HCEC 1CT (cell line): Measurements from ENCODE around the gene JPH2.

Experiments used
- DNase-seq: peaks from one replicate; pipeline ENCODE4 v3.0.0-alpha.2; 2017

The JPH2 gene

DNA sequence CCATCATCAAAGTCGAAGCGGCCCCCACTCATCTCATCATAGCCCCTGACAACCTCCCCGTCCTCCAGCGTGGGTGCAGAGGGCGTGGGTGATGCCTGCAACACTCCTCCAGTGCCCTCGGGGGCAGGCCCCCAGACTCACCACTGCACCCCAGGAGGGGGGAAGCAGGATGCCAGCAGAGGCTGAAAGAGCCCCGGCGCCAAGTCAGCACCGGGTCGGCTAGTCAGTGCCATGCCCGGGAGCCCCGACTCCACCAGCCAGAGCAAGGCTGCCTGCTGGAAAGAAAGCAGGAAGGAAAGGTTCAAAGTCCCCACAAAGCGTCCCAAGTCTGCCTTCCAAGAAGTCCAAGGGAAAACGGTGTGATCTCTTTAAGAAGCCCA, 324 bp downstream of the JPH2 start:
- no peak for DNase-seq

DNA sequence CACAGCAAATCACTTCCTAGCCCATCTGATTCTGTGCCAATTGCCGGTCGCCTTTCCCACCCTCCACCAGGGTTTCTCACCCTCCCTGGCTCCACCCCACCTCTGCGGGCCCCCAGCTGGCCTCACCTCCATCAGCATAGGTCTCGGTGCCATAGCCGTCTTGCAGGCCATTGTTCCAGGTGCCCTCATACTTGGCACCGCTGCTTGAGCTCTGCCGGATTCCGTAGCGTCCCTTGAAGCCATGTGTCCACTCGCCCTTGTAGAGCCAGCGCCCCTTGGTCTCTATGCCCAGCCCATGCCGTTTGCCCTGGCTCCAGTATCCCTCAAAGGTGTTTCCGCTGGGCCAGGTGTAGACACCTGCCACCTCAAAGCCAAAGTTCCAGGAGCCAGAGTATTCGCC, 787 bp downstream of the JPH2 start:
- DNase-seq, result no peak

DNA sequence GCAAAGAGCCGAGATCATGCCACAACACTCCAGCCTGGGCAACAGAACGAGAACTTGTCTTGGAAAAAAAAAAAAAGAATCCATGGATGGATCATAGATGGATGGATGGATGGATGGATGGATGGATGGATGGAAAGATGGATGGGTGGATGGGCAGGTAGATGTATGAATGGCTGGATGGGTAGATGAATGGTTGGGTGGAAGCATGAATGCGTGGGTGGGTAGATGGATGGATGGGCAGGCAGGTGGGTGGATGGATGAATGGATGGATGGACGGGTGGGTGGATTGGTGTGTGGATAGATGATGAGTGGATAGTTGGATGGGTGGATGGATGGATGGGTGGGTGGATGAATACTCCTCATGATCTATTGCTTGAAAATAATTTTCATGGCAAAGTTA, 1.4 kb downstream of the JPH2 start:
- DNase-seq, result no peak

DNA sequence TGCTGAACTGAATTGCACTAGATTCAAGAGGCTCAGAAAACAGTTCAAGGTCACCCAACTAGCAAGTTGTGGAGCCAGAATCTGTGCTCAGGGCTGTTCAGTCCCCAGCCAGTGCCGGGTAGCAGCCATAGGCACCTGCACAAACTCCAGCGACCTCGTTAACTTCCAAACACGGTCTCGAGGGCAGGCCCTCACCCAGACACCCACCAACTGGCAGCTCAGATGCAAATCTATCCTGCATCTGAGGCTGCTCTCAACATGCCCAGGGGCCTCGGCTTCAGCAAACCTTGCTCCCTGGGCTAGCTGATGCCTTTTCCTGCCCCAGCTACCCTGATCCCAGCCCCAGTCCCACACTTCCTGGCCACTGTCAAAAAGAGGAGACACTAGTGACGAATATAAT, 3.7 kb downstream of the JPH2 start:
- no peak for DNase-seq

DNA sequence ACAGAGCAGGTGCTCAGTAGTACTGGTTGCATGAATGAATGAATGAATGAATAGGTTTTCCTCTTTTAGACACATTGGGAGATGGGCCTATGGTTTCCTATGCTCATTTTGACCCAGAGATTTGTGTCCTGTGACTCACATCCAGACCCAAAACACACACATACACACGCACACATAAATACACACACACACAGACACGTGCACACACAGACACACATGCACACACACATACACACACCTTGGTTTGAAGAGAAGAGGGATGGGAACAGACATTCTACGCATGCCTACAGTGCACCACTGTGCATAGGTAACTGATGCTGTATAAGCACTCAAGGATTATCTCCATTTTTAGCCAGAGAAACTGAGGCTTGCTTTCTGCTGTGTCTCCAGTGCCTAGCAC, 4.1 kb downstream of the JPH2 start:
- DNase-seq, result no peak

DNA sequence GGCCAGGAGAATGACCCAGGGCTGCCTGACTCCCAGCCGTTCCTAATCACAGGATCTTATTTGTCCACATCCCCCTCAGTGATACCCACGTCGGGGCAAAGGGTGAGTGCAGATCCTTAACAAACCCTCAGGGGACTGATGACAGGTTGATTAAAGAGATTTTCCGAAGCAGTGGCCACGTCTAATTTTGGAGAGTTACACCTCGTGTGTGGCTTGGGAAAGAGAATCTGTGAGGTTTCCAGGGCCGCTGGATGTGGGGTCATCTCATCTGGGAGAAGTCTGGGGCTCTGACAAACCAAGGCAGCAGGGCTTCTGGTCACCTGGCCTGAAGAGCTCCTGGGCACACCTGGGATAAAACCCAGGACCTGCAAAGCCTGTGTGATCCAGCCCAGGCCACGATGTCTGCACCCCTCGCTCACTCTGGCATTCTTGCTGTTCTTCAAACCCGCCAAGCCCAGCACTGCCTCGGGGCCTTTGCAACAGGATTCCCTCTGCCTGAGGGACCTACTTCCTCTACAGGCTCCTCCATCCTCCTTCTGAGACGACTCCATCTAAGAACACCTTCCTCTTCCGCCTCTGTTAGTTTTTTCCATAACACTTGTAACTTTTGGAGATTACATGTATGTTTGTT, 4.7 kb downstream of the JPH2 start:
- DNase-seq, result no peak

DNA sequence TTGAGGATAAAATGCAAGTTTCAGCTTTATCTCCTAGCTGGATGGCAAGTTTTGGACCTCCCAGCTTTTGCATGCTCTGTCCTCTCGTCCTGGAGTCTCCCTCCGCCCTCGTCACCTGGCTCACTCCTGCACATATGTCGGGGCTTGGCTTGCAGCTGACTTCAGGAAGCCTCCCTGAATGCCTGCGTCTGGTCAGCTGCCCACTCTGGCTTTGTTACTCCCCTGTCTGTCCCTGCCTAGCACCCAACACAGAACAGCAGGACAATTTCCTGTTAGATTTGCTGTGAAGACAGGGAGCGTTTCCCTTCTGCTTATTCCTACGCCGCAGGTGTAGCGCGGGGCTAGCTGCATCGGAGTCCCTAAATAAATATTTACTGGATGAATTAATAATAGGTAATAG, 5.4 kb downstream of the JPH2 start:
- no peak for DNase-seq

DNA sequence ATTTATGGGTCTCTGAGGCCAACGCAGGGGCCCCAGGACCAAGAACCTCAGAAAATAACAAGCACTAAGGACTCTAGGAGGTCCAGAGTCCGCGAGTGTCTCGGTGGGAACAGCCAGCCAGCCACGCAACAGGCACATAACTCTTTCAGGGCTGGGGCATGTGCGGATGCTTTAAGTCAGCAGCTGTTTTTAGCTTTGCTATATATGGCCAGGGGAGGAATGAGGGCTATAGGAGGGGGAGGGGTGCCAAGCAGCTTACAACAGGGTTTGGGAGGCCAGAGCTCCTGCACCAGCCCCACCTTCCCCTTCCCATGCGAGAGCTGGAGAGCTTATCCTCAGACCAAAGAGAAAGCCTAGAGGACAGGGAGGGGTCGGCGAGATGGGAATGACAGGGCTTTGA, 6.2 kb downstream of the JPH2 start:
- peak; percentile 27 for DNase-seq

DNA sequence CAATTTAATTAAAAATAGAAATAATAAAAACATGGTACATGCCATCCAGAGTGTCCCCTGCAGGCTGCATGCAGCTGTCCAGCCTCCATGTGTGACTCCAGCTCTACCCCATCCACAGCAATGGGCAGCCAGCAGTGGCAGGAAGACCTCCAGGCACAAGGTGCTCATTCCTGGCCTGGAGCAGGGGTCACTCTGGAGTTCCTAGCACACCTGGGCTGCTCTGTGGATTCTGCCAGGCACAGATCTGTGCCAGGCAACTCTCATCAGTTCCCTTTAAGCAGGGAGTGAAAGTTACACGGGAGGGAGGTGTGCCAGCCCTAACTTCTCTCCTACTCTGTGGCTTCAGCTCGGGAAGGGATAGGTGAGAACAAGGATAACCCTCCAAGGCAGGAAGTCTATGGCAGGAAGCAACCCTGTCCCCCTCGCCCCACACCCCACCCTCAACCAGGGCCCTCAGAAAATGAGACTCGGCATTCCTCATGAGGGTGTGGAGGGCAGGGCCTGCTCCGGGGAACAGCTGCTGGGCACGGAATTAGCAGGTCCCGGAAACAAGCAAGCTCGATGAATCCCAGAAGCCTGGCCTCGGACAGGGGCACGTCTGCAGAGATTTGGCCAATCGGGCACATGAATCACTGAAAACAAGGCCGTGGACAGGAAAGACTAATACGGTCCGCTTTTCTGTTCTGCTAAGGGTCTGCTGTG, 10.0 kb downstream of the JPH2 start:
- no peak for DNase-seq

DNA sequence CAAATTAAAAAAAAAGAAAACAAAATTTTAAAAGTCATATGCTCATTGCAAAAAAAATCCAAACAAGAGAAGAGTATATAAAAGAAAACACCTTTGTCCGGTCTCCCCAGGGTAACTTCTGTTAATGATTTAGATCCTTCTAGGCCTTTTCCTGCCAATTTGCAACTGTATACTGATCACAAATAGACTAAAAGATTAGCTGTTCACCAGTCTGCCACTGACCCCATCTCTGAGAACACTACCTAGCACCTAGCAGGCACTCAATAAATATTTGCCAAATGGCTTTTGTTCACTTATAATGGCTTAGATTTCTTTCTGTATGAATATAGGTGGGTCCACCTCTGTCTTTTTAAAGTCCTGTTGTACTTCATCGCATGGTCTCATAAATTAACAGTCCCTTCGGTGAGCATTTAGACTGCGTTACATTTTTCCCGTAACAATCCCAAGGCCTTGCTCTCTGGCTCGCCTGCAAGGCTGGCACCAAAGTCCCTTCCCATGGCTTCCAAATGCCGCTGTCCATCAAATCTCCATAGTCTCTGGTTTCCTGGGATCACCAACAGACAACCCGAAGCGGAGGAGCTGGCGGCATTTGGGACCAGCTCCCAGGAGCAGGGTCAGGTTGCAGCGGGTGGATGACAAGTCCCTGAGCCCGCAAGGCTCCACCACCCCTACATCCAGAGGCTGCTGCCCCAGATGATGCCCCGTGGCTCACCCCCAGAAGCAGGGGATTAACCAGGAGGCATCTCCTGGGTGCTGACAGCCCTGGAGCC, 11.8 kb downstream of the JPH2 start:
- DNase-seq, result no peak

DNA sequence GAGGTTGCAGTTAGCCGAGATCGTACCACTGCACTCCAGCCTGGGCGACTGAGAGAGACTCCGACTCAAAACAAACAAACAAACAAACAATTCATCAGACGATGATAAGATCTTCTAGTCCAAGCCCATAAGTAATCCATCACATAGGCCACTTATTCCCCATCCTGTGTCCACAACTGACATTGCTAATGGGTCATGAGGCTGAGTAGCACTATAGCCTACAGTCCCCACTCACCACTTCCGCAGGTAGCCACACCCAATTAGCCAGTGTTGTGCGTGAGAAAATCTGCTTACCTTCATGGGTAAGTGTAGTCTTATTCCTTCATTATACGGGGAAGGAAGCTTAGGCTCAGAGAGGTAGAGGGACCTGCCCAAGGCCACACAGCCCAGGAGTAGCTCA, 13.1 kb downstream of the JPH2 start:
- no peak for DNase-seq

DNA sequence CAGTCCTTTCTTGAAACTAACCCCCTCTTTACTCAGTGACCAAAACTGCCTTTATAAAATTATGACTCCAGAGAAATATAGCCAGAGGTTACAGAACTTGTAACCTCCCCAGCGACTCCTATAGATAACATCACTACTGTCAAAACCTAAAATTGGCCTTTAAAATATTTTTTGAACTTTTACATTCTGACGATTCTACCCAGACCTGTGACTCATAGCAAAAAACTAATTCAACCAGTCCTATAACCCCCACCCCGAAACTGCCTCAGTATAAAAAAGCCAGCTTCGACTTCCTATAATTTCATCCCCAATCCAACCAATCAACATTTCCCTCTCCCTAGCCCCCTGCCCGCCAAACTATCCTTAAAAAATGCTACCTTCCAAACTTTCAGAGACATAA, 13.9 kb downstream of the JPH2 start:
- DNase-seq, result no peak

DNA sequence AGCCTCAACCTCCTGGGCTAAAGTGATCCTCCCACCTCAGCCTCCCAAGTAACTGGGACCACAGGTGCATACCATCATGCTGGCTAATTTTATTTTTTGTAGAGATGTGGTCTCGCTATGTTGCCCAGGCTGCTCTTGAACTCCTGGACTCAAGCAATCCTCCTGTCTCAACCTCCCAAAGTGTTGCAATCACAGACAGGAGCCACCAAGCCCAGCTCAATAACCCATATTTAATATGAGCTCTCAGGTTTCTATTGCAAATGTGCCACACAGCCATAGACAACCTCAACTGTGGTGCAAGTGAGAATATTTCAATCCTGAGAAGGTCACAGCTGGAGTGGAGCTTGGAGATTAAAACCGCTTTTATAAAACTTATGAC, 14.4 kb downstream of the JPH2 start:
- no peak for DNase-seq

DNA sequence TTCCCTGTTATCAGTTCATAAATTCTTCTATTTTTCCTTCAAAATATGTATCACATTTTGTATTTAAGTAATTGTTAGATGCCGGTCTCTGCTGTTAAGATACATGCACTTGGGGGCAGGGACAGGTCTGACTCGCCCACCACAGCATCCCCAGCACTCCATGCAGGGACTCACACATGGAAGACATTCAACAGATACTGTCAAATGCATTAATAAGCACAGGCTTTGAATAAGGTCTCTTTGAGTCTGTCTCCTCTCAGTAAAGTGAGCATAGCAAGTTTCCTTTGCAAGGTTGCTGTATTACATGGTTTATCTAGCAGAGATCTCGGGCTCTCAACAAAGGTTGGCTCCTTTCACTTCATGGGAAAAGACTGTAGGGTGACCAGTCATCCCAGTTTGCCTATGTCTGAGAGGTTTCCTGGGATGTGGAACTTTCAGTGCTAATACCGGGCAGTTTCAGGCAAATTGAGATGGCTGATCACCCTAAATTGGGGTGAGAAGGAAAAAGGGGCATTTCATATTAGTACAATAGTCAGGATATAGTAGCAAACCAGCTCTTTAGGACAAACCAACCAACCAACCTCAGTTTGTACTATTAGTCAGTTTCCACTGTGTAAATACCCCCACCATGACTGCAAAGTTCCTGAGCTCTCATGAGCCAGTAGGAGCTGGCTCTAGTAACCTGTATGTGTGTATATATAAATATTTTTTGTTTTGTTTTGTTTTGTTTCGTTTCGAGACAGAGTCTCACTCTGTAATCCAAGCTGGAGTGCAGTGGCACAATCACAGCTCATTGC, 15.0 kb downstream of the JPH2 start:
- DNase-seq, result no peak

DNA sequence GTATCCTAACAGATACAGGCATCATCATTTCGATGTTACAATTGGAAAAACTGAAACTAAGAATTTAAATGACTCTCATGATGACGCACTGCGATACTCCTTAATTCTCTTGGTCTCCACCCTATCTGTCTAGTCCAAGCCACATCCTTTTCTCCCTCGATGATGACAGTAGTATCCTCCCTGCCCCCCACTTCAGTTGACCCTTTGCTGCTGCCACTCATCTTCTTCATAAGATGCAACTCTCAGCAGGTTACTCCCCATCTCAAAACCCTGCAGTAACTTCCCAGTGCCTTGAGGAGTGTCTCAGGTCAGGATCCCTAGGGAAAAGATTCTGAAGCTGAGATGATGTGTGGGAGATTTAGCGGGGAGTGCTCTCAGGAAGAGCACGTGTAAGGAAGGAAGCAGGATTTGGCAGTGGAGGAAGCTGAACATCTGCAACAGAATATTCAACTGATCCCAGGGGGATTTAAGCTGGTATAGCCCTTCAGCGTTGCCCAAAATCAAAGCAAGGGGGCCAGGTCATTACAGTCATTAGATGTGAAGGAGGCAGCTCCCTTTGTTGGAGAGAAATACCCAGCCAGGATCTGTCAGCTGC, 16.1 kb downstream of the JPH2 start:
- no peak for DNase-seq

DNA sequence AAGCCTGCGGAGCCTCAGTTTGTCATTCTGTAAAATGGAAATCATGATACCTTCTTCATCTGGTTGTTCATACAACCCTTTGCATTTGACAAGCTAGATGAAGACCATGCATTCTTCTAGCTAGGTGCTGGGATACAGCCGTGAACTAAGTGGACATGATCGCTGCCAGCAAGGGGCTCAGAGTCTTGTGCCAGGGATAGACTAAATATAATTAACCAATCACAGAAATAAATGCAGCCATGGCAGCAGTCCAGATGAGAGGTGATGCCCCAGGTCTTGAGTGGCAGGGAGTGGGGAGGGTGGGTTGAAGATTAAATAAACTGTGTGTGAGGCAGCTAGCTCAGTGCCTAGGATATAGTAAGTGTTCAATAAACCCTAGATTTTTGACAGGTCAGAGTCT, 19.3 kb downstream of the JPH2 start:
- DNase-seq, result no peak

DNA sequence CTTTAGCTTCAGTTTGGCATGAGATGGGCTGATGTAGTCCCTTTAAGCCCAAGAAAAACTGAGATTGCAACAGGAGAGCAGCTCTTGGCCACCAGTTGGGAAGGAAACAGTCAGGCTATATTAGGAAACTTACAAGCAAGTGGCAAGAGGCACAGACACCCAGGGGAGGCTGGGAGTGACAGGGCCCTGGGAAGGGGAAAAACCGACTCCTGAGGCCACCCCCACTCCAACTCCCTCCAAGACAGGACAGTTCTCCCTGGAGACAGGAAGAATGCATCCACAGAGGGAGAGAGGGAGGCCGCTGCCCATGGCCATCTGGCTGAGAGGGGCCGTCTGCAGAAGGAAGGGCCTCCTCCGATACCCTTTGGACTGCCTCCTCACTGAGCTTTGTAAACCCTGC, 20.5 kb downstream of the JPH2 start:
- DNase-seq, result peak; percentile 39

DNA sequence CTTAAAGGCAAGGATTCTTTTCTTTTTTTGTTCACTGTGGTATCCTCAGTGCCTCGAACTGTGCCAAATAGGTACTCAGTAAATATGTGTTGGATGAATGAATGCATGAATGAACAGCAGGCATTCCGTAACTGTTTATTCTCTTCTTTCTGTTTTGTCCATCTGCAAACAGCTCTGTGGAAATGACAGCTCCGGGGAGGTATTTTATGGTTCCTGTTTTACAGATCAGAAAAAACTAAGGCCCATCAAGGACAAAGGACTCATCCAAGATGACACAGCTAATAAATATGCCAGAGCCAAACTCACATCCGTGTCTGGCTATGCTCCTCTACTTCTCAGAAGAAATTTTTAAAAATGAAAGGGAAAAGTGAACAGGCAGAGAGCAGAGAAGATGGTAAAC, 21.0 kb downstream of the JPH2 start:
- no peak for DNase-seq

DNA sequence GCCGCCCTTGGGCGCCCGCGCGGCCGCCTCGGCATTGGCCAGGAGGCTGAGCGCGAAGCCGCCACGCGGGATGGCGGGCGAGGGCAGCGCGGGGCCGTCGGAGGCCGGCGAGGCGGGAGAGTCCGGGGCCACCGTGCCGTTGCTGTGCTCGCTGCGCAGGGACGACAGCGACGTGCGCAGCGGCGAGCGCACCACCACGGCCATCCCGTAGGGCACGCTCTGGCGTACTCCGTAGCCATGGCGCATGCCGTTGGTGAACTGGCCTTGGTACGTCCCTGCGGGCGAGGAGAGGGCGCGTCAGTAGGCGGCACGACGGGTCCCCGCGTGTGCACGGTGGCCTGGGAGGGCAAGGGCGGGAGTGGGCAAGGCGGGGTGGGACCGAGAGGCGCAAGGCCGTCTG, 26.9 kb downstream of the JPH2 start:
- no peak for DNase-seq

DNA sequence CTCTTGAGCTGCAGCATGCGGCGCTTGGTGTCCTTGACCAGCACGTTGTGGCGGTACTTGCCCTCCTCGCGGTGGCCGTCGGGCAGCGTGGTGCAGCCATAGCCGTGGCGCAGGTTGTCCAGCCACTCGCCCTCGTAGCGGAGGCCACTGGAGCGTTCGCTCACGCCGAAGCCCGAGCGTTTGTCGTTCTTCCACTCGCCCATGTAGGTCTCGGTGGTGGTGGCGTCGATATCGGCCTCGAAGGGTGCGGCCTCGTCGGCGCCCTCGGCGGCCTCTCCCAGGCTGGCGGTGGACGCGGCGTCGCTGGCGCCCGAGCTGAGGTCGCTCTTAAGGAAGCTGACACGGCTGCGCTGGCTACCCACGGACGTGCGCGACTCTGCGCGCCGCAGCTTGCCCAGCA, 27.3 kb downstream of the JPH2 start:
- no peak for DNase-seq

DNA sequence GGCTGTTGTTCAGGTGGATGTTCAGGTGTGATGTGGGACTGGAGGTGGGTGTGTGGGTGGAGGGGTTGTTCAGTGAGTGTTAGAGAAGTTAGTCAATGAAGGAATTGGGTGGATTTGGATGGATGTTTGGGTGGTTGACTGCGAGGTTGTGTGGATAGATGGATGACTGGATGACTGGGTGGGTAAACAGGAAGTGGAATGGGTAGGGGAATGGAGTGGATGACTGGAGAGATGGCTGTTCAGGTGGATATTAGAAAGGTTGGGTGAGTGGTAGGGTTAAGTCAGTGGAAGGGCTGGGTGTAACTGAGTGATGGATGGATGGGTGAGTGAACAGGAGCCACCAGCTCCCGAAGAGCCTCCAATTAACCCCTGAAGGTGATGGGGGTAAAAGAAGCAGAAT, 27.9 kb downstream of the JPH2 start:
- DNase-seq, result no peak

DNA sequence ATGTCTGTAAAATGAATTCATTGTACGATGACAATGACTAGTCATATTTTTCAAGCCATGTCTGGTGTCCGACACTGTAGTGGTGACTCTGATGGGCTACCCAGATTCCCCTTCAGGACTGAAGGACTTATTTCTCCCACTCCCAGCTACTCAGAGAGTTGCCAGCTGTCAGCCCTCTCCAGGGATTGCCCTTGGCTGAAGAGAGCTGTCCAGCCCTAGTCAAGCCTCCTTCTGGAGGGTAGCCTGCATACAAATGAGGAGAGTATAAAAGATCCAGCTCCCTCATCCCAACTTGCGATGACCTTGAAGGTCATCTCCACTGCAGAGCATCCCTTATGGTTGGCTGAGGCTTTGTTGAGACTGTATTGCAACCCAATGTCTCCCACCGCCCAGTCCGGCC, 29.9 kb downstream of the JPH2 start:
- no peak for DNase-seq

DNA sequence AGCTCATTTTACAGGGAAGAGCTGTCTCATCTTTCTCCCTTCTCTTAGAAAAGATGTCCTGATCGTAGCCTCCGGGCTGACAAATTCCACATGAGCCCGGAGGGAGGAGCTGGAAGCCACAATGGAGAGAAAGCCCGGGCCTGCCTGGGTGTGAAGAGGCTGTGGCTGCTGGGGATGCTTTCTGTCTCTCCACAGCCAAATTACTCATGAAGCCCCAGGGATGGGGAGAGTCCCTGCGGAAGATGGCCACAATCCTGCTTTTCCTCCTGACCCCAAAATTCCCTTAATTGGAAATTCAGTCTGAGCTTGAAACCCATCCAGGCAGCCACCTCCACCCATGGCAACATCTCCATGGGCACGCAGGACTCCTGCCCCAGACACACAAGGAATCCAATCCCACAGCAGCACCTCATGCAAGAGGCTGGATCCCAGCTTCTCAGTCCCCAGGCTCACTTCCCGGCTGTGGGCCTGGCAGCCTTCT, 32.4 kb downstream of the JPH2 start:
- no peak for DNase-seq
